IPS DF 19.7 (cell line): ENCODE measurements around the gene MEG3.

Experiments
- DNase-seq: peaks from one replicate; pipeline ENCODE4 v3.0.0-alpha.2; 2013; ENCODE audit warnings: low read depth, low spot score

The MEG3 gene

DNA sequence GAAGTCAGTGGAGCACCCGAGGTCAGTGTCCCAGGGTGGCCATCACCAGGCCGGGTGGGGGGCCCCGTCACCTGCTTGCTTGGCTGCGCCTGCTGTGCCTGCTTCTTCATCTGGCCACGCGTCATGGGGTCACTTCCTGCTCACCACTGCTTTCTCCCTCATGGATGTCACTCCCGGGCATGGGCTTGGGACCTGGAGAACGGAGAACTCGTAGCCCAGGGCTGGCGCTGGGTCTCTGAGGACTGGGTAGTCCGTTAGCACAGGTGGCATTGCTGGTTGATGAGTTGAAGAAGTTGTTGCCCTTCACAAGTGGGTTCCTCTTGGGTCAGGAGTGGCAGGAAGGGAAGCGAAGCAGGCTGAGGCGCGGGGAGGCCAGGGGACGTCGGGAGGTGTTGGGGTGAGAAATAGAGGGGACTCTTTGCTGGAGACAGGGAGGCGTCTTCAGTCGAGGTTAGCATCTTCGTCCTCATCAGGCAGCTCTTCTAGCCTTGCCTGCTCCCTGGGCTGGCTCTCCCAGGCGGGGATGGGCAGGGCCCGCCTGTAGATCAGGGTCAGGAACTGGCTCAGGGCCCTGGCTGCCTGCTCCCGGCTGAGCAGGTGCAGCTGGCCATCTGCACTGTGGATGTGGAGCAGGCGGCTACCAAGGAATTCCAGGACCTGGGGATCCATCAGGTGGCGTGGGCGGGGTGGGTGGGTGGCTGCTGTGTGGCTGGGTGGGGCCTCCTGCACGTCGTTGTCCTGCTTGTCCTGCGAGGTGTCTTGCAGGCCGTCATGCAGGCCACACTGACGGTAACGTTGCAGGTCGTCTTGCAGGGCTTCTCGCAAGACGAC lies 54.6 kb downstream of the MEG3 start:
- no peak for DNase-seq

DNA sequence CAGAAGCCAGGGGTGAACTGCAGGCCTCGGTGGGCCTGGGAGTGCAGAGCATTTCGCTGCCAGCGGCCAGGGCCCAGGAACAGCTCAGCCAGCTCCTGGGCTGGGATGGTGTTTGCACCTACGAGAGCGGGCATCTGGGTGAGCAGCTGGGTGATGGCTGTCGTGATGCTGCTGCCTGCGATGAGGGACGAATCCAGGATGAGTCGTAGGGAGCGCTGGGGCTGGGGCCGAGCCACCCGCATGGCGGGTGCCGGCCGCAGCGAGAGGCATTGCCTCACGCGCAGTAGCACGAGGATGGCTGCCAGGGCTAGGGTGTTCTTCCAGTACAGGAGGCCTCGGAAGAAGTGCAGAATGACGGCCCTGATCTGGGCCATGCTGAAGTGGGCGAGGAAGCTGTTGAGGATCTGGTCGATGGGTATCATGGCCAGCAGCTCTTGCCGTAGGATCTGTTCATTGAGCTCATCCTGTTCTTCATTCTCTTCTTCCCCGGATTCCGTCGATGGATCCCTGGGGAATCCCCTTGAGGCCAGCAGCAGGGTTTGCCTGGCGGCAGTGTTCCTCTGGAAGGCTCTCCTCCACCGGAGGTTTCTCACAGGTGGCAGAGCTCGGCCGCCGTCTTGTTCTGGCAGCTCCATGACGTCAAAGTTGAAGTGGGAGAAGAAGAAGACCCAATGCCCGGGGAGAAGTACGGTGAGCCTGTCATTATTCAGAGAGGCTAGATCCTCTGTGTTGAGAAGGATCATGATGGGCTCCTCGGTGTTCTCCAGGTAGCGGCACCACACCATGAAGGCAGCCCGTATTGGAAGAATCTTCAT lies 55.5 kb downstream of the MEG3 start:
- DNase-seq, result no peak

DNA sequence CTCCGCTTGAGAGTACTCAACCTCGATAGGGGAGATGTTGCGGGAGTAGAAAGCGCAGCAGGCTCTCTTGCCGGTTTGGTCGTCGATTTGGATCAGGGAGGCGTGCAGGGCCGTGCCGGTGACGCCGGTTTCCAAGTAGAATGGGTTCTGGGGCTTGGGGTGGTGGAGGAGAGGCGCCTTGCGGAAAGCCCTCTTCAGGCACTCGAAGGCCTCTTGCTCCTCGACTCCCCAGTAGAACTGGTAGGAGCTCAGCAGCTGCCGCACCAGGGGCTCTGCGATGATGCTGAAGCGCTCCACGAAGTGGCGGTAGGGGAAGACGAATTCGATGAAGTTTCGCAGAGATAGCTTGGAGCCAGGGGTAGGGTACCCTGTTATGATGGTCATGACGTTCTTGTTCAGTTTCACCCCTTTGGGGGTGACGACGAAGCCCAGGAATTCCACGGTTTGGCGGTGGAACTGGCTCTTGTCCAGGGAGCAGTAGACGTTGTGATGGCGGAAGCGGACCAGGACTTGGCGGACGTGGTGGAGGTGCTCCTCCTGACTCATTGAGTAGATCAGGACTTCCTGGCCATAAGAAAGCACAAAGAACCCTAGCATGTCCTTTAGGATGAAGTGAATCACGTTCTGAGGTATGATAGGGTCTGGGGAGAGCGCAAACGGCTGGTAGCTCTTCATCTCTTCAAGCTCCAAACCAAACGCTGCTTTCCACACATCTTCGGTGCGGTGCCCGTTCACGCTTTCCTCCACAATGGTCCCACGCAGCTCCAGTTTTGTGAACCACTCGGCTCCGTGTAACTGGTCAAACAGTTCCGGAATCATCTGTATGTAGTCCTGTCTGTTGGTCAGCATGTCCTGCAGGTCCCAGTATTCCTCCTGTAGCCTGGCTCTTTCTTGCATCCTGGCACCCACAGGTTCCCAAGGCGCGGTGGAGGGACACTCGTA lies 56.4 kb downstream of the MEG3 start:
- no peak for DNase-seq

DNA sequence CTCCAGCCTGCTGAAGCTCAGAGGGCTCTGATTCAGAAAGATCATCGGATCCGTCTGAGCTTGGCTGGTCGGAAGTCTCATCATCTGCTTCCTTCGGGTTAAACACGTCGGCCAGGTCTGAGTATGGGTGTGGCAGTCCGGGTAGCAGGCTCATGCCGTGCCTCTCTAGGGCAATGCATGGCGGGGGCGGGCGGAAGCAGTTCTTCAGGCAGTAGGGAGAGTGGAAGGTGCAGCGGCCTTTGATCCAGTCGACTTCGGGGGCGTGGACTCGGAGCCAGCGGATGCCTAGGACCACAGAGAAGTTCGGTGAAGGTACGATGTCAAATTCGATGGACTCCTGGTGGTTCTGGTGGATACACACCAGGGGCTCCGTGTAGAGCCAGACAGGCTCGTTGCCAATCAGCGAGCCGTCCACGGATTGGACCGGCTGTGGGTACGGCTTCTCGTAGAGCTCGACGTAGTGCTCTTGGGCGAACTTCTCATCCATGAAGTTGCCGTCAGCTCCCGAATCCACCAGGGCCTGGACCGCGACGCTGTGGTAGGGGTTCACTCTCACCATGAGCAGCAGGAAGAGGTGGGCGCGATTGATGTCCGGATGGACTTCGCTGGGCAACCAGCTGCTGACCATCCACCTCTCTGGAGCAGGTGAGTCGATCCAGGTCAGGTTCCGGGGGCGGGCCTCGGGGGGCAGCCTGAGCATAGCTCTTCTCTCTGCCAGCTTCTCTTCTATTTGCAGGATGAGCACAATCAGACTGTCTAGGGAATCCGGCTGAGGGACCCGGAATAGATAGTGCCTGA lies 57.3 kb downstream of the MEG3 start:
- no peak for DNase-seq

DNA sequence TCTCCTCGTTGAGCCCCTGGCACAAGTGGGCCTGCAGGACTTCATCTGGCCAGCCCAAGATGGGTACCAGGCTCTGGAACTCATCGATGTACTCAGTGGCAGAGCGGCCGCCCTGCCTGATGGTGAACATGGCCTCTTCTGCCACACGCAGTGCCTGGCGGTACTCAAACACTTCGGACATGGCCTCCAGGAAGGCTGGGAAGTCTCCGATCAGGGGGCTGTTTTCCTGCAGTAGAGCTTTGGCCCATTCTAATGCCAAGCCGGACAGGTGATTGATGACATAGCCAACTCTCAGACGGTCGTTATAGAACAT lies 57.8 kb downstream of the MEG3 start:
- DNase-seq, result no peak

DNA sequence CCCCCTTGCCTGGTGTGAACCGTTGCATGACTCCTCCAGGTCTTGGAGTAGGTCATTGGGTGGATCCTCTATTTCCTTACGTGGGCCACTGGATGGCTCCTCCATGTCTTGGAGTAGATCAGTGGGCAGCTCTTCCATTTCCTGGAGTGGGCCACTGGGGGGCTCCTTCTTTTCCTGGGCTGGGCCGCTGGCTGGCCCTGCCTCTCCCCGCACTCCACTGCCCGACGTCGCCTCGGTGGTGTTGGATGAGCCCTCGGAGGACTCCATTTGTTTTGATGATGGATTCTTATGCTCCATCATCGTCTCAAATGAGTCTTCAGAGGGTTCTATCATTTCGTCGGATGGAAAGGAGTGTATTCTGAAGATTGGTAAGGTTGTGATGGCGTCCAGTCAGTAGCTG lies 58.5 kb downstream of the MEG3 start:
- no peak for DNase-seq

DNA sequence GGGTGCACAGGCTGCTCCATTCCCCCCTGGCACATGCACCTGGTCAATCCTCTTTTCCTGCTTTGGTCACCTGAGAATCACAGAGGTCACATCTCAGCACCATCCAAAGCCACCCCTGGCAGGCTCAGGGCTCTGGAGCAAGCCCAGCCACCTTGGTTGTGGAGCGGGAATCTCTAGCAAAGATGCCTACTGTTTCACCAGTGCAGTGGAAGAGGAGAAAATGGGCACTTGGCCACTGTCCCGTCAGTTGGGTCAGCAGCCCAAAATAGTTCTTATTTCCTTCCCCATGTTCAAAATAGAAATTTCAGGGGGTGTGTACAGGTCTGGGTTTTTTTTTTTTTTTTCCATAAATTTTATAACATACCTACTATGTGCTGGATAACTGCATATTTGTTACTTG lies 59.3 kb downstream of the MEG3 start:
- no peak for DNase-seq

DNA sequence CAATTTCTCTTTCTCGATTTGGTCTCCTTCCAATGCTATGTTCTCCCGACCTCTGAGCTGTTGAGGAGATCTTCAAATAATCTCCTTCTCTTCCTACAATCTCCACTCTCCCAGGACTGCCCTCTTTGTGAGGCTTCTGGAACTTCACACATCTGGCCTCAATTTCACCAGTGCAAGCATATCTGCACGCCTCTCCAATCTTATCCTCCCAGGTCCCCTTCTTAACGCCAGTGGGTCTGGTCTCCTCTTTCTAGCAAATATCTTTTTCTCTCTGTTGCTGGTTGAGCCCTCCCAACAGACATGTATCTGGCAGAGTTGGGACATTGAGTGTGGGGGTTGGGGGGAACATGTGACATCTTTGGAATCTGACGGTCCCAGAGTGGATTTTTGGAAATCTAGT lies 59.7 kb downstream of the MEG3 start:
- no peak for DNase-seq

DNA sequence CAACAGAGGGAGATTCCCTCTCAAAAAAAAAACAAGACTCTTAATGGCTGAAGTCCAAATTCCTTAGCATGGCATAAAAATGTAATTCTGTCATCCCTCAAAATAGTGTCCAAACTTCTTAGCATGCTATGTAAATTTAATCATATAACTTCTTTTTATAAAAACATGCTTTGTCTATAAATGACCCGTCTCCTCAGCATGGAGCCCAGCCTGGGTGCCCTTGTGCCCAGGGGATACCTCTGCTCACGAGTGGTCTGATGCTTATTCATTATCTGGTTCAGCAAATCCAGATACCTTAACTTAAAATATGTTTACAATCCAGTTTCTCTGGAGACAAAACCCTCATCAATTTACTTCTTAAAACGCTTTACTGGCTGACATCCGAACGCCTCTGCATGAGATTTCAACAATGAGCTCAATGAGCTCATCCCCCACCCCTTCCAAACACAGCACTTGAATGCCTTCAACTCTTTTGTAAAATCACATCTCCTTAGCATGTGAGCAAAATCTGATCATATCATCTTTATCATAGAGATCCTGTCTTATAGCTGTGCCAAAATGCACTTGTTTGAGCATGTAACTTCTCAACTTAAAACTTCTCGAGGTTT lies 61.9 kb downstream of the MEG3 start:
- no peak for DNase-seq

DNA sequence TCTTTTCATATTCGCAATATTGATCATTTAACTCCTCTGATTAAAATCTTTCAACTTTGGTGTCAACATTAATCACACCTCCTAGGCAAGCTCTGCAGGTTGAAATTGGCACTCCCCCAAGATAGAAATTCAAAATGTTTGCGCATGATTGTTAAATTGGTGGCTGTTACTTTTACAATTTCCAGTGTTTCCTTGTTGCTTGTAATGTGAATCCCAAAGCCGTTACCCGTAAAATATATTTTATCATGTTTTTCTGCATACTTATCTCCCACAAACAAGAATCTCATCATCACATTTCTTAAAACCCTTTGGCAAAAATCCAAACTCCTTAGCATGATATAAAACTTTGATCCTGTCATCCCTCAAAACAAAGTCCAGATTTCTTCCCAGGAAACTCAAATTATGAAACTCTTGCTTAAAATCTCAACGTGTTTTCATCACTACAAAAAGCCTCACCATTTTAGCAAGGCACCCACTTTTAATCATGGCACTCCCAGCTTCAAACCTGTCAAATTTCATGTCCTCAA lies 62.9 kb downstream of the MEG3 start:
- DNase-seq, result no peak

DNA sequence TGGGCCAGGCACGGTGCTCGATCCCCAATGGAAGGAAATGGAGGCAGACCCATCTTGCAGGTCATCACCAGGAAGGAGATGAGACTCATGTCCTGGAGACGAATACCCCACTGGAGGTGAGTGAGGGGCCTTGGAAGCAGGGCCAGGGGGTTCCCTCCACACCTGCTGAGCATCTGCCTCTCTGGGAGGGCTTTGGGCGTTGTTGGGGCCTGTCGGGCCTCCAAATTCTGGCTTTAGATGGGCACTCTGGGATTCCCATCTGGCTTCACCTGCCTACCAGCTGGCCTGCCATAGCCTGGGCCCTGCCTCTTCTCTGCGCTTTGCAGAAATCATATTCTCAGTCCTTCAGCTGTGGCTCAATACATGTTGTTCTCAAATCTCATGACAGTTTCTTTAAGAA lies 63.7 kb downstream of the MEG3 start:
- no peak for DNase-seq

DNA sequence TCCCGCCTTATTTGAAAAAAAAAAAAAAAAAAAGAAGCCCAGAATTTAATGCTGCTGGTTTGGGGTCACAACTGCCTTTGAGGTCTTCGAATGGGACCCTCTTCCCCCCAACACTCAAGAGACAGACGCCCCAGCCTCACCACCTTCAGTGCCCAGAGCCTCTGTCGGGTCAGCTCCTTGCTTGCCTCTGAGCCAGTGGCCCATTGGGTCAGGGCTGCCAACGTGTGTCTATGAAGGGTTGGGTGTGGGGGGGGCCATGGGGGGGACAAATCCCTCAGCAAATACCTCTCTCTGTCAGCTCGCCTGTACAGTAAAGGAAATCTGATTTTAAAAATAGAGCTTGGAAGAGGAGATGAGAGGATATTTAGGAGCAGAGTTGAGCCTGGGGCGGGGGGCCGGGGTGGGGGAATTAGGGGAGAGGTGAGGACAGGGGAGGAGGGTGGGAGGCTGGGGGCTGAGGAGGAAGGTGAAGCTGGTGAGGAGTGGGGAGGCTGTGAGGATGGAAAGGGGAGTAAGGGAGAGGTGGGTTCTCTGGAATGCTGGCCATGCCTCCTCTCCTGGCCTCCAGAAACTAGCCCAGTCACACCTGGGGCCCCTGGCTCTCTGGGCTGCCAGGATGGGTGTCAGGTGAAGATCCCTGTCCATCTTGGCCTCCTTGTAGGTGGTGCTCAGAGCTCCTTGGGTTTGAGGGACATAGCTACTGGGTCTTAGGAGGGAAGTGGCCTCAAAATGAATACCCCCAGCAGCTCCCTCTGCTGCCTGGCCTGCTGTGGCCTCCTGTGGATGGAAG lies 64.3 kb downstream of the MEG3 start:
- no peak for DNase-seq

DNA sequence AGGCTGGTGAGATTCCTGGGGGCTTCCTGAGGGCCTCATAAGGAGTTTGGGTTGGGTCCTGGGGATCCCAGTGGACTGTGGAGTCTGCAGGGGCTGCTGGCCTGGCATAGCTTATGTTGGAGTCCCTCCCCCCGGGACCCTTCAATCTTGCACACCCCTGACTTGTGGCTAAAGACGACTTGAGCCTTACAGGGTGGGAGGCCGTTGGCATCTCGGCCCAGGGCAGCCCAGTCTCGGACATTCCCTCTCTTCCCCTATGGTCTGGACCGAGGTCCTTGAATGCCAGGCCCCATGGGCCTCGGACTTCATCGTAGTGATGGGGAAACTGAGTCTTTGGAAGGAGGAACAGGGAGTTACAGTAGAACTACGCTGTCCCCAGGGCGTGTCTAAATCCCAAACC lies 65.1 kb downstream of the MEG3 start:
- DNase-seq, result no peak

DNA sequence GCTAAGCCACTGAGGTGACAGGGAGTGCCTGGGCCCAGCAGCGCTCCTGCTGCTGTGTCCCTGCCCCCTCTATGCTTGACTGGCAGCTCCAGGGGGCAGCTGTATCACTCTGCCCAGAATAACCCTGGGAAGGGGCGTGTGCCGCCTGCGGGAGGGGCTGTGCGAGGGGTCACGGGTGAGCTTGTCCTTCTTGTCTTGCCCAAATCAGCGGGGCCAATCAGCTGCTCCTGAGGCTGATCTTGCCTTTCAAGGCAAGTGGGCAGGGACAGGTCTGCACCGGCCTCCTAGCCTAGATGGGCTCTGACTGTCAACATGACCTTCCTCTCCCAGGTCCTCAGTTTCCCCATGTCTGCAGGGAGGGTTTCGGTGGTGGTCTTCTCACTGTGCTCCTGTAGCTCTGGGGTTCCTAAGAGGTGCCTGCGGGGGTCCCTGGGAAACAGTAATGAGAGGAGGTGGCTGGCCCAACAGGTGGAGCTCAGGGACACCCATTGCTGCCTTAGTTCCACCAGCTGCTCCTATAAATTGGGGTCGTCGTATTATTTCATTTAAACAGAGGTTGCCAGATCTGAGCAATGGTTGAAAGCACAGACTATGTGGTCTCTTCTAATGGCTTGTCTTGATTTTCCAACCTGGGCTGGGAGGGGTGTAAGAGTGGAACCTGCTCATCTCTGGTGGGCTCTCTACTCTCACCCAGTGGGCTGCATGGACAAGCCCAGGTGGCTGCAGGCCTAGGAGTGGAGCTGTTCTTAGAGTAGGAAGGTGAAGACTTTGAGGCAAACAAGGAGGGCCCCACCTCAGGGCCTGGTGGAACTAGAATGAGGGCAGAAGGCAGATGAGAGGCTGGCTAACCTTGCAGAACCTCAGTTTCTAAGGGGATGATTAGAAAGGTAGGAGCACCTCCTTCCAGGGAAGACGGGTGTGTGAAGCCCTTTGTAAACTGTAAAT lies 65.9 kb downstream of the MEG3 start:
- DNase-seq, result no peak

DNA sequence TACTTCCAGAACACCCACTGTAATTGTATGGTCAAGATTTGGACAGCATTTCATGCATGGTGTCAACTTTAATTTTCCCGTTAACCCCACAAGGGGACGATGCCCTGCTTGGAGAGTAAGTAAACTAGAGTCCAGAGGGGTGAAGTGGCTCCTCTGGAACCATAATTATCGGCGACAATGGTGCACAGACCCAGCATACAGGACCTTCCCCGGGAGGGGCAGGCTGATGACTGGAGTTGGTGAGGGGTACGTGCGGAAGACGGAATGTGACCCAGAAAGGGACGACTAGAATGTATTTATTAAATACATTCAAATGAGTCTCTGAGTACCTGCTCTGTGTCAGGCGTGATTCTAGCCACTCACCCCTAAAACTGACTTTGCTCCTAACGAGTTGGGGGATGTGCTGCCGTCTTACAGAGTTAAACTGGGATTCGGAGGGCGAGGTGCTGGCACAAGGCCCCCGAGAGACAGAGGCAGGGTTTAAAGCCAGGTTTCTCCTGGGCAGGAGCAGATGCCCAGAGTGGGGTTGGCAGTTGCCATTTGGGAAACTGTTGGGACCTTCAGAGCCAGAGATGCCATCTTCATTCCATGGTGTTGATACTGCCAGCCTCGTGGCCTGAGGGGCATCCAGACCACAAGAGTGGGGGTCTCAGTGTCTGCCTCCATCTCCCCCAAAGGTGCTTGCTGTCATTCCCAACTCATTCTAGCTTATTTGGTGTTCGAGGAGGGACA lies 66.7 kb downstream of the MEG3 start:
- no peak for DNase-seq

DNA sequence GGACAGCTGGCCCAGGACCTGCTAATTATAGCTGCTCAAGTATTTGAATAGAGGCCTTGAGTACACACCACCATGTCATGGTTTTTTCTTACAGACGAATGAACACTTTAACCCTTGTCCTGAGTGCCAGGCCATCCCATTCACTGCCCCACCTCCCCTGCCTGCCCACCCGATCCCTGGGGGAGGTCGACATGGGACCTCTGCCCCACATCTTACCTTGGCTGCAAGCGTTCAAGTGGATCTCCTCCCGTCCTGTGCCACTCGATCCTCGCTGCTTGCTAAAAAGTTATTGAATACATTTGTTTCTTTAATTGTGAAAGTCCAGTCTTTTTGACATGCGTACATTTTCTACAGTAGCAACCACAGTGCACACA lies 67.3 kb downstream of the MEG3 start:
- no peak for DNase-seq

DNA sequence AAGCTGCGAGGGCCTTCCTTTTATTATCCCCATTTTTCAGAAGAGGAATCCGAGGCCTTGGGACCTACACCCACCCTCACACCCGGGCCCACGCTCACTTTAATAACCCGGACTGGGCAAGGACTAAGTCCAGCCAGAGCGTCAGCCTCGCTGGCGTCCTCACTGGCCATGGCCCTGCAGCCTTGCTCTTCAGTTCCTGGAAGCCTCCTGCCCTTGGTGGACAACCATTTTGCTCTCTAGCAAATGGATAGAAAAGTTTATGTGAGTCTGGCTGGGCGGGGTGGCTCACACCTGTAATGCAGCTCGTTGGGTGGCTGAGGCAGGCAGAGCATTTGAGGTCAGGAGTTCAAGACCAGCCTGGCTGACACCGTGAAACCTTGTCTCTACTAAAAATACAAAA lies 67.8 kb downstream of the MEG3 start:
- DNase-seq, result no peak

DNA sequence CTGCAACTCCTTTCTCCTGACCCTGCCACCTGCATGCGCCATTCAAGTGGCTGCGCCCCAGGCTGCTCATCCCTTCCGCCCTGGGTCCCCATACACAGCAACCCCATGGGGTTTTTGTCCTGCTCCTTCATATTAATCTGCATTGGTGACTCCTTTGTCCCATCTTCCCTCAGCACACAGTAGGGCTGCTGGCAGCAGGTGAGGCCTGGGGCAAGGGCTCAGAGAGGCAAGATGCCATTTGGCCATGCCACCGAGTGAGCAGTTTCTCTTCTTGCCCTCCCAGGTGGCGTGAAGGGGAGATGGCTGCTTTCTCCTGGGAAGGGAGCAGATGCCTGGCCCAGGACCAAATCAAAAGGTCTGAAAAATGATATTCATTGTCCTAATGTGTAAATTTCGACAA lies 68.5 kb downstream of the MEG3 start:
- no peak for DNase-seq
